Lower leg skin (tissue), 3 donors: Measurements from ENCODE around the gene GPR83.

ENCODE experiments used
- POLR2A ChIP-seq, 2 donors: fragments of 450-650 bp; IDR thresholded peaks; one replicate each; pipeline ENCODE4 v1.6.1; 2016 to 2017; ENCODE audit warnings: antibody characterized with exemption in 2 of 2, mild to moderate bottlenecking in 1 of 2, moderate library complexity in 1 of 2
- TF ChIP-seq, protein P1 (sequence below), 3 donors: fragments of 450-650 bp; IDR thresholded peaks; one replicate each; pipeline ENCODE4 v1.5.1; 2016; ENCODE audit warnings: antibody characterized with exemption in 3 of 3, mild to moderate bottlenecking in 3 of 3, moderate library complexity in 2 of 3

DNA sequence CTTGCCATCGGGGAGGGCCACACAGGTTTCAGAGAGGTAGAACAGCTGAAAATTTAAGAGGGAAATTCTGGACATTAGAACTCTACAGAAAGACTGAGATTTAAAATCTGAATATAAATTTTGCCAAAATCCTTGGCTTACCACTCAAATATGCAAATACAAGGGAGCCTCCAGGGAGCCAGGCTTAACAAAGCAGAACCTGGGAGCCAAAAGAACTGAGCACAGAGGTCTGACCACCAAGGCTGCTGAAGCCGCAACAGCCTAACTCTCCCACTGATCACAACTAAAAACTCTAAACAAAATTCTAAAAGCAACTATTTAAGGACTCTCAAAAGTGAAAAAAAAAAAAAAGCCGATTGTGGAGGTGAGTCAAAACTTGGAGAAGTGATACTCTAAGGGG is 62.6 kb downstream of the GPR83 start:
- TF ChIP-seq, protein P1, sequence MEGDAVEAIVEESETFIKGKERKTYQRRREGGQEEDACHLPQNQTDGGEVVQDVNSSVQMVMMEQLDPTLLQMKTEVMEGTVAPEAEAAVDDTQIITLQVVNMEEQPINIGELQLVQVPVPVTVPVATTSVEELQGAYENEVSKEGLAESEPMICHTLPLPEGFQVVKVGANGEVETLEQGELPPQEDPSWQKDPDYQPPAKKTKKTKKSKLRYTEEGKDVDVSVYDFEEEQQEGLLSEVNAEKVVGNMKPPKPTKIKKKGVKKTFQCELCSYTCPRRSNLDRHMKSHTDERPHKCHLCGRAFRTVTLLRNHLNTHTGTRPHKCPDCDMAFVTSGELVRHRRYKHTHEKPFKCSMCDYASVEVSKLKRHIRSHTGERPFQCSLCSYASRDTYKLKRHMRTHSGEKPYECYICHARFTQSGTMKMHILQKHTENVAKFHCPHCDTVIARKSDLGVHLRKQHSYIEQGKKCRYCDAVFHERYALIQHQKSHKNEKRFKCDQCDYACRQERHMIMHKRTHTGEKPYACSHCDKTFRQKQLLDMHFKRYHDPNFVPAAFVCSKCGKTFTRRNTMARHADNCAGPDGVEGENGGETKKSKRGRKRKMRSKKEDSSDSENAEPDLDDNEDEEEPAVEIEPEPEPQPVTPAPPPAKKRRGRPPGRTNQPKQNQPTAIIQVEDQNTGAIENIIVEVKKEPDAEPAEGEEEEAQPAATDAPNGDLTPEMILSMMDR (IDR thresholded peaks at IDR 0.05), result no peak
- TF ChIP-seq POLR2A (IDR thresholded peaks at IDR 0.05), result no peak
